A549 (cell line): Measurements from ENCODE around the gene PTPN1. TPM values are rescaled to one million over a fixed set of nuclear protein-coding genes. Genes with fewer than 3 reads are reported as not detected.

ENCODE experiments used
- ATAC-seq, 2 experiments: fragments of 200-7000 bp in 1 of 2; fragments of >200 bp in 1 of 2; cut with Nextera tagmentation in 1 of 2; cut with Tn5 transposase in 1 of 2; 3 replicates each; pipeline versions ENCODE4 v1.8.0 to v1.9.1; 2018 to 2020; ENCODE audit warnings: mild to moderate bottlenecking in 1 of 2, moderate library complexity in 1 of 2
- CTCF ChIA-PET: fragments of 300-600 bp; sonication (Branson Sonifier 250); formaldehyde crosslinking; extraction: SDS; loops from one replicate; lab custom pipeline; 2021; ENCODE audit warnings: antibody characterized with exemption, inconsistent platforms; lab: Yijun Ruan, JAX
- POLR2A ChIA-PET: fragments of 350-600 bp; formaldehyde crosslinking; extraction: SDS; loops from one replicate; lab custom pipeline; 2021; ENCODE audit warnings: antibody characterized with exemption, inconsistent platforms; lab: Yijun Ruan, JAX
- DNase-seq, 2 experiments: peaks; one replicate each; pipeline versions ENCODE4 v3.0.0 to v3.0.0-alpha.2; 2011 to 2016; ENCODE audit warnings: low read depth in 1 of 2, low spot score in 1 of 2
- FAIRE-seq: peaks from 2 replicates; lab custom pipeline; 2011; peaks lifted over from hg19 to GRCh38; lab: Jason Lieb, UNC
- H3K27ac ChIP-seq, 2 experiments: fragments of >200 bp; sonication (Bioruptor Twin); formaldehyde crosslinking; 3 replicates each; pipeline ENCODE4 v1.5.1; 2016 to 2017
- H3K4me1 ChIP-seq: fragments of >200 bp; sonication (Bioruptor Twin); formaldehyde crosslinking; 3 replicates; pipeline ENCODE4 v1.6.1; 2016
- H3K4me2 ChIP-seq: fragments of >200 bp; sonication (Bioruptor Twin); formaldehyde crosslinking; 3 replicates; pipeline ENCODE4 v1.6.1; 2016
- H3K4me3 ChIP-seq: fragments of >200 bp; sonication (Bioruptor Twin); formaldehyde crosslinking; 3 replicates; pipeline ENCODE4 v1.5.1; 2016
- H3K9me3 ChIP-seq: fragments of >200 bp; sonication (Bioruptor Twin); formaldehyde crosslinking; 3 replicates; pipeline ENCODE4 v1.6.1; 2016
- FOSB ChIP-seq: fragments of 250-450 bp; sonication (Bioruptor Pico); IDR thresholded peaks from 2 replicates; pipeline ENCODE4 v1.5.0; 2020; ENCODE audit warnings: mild to moderate bottlenecking, moderate library complexity
- FOSL2 ChIP-seq, 2 experiments: fragments of 450-650 bp in 1 of 2; fragments of >200 bp in 1 of 2; sonication (Bioruptor Twin) in 1 of 2; formaldehyde crosslinking; IDR thresholded peaks; 2 replicates each; pipeline versions ENCODE4 v1.5.0 to v1.6.1; 2016 to 2020; ENCODE audit warnings: mild to moderate bottlenecking in 1 of 2, moderate library complexity in 1 of 2
- FOXS1 ChIP-seq: fragments of 250-450 bp; sonication (Bioruptor Pico); IDR thresholded peaks from 2 replicates; pipeline ENCODE4 v1.5.0; 2020; ENCODE audit warnings: mild to moderate bottlenecking, moderate library complexity
- HDAC2 ChIP-seq: fragments of 200-600 bp; sonication (generic); IDR thresholded peaks from 2 replicates; pipeline ENCODE4 v1.6.1; 2016
- HEYL ChIP-seq: fragments of 250-450 bp; sonication (Bioruptor Pico); IDR thresholded peaks from 2 replicates; pipeline ENCODE4 v1.8.0; 2021; ENCODE audit warnings: mild to moderate bottlenecking, moderate library complexity
- HOXA7 ChIP-seq: fragments of 250-450 bp; sonication (Bioruptor Pico); IDR thresholded peaks from 2 replicates; pipeline ENCODE4 v1.5.0; 2020; ENCODE audit warnings: mild to moderate bottlenecking, moderate library complexity
- HOXB13 ChIP-seq: fragments of 250-450 bp; sonication (Bioruptor Pico); IDR thresholded peaks from 2 replicates; pipeline ENCODE4 v1.5.0; 2020; ENCODE audit warnings: low read depth, mild to moderate bottlenecking, moderate library complexity
- HOXB5 ChIP-seq: fragments of 250-450 bp; sonication (Bioruptor Pico); IDR thresholded peaks from 2 replicates; pipeline ENCODE4 v1.5.0; 2020; ENCODE audit warnings: mild to moderate bottlenecking, moderate library complexity
- KDM1A ChIP-seq: fragments of 200-600 bp; sonication (generic); IDR thresholded peaks from 2 replicates; pipeline ENCODE4 v1.6.1; 2016; ENCODE audit warnings: low read depth, mild to moderate bottlenecking
- KDM5A ChIP-seq: fragments of 200-600 bp; sonication (generic); IDR thresholded peaks from 2 replicates; pipeline ENCODE4 v1.6.1; 2016; ENCODE audit warnings: antibody characterized with exemption, mild to moderate bottlenecking
- MAFK ChIP-seq: fragments of 450-650 bp; IDR thresholded peaks from 2 replicates; pipeline ENCODE4 v1.6.1; 2014; ENCODE audit not compliant: partially characterized antibody
- NFE2L2 ChIP-seq: fragments of 150-350 bp; conservative IDR thresholded peaks from 2 replicates; pipeline ENCODE4 v1.6.1; 2014; ENCODE audit warnings: low read length
- NR3C1 ChIP-seq: fragments of >200 bp; sonication (Bioruptor Twin); formaldehyde crosslinking; IDR thresholded peaks from 3 replicates; pipeline ENCODE4 v1.6.1; 2017
- RARB ChIP-seq: fragments of 250-450 bp; sonication (Bioruptor Pico); IDR thresholded peaks from 2 replicates; pipeline ENCODE4 v1.8.0; 2021; ENCODE audit warnings: mild to moderate bottlenecking, moderate library complexity
- RNF2 ChIP-seq: fragments of 200-600 bp; sonication (generic); IDR thresholded peaks from 2 replicates; pipeline ENCODE4 v1.6.1; 2016; ENCODE audit warnings: low read depth, mild to moderate bottlenecking, antibody characterized with exemption, moderate library complexity, borderline replicate concordance
- TFCP2L1 ChIP-seq: fragments of 250-450 bp; sonication (Bioruptor Pico); IDR thresholded peaks from 2 replicates; pipeline ENCODE4 v1.5.0; 2021; ENCODE audit warnings: mild to moderate bottlenecking
- ZC3H11A ChIP-seq: fragments of 450-650 bp; IDR thresholded peaks from 2 replicates; pipeline ENCODE4 v1.6.1; 2014; ENCODE audit warnings: antibody characterized with exemption, mild to moderate bottlenecking
- ZNF302 ChIP-seq: fragments of 250-450 bp; sonication (Bioruptor Pico); IDR thresholded peaks from 2 replicates; pipeline ENCODE4 v1.9.0; 2021; ENCODE audit warnings: inconsistent platforms, mild to moderate bottlenecking, moderate library complexity
- WGBS: methylation state at CpG from one replicate; pipeline ENCODE4 v1.1.6; 2017; ENCODE audit errors: missing lambda C conversion rate; 5-methylcytosine and 5-hydroxymethylcytosine counted together
- polyA plus RNA-seq, 4 experiments: library from polyadenylated mRNA; depleted of rRNA in 3 of 4; stranded (reverse); fragments of >200 nt; fragmentation: RNase III in 1 of 4; extraction: RNeasy Plus Mini Kit Qiagen cat#74134 plus additional on column Dnase treatment in 1 of 4; gene quantifications; 2 replicates in 3 of 4; 3 replicates in 1 of 4; pipeline ENCODE4 v1.2.3, GENCODE V29; 2011 to 2017
- TF ChIP-seq, protein P1 (sequence below): IDR thresholded peaks from 2 replicates; pipeline ENCODE4 v1.6.1; 2012
- TF ChIP-seq, protein P2 (sequence below): IDR thresholded peaks from 2 replicates; pipeline ENCODE4 v1.6.1; 2012; ENCODE audit warnings: low read depth, borderline replicate concordance
- TF ChIP-seq, protein P3 (sequence below): fragments of 200-600 bp; sonication (generic); IDR thresholded peaks from 2 replicates; pipeline ENCODE4 v1.6.1; 2016; ENCODE audit warnings: antibody characterized with exemption, mild to moderate bottlenecking, moderate library complexity
- TF ChIP-seq, protein P4 (sequence below): fragments of 450-650 bp; IDR thresholded peaks from 2 replicates; pipeline ENCODE4 v1.6.1; 2014; ENCODE audit warnings: antibody characterized with exemption
- TF ChIP-seq, protein P5 (sequence below): fragments of 250-450 bp; sonication (Bioruptor Pico); IDR thresholded peaks from 2 replicates; pipeline ENCODE4 v1.5.0; 2021; ENCODE audit warnings: mild to moderate bottlenecking, moderate library complexity, borderline replicate concordance

The PTPN1 gene
- polyA plus RNA-seq, 2 of the 4 experiments (the other 2 are of a cell fraction), result 23.2 to 24.3 TPM

DNA sequence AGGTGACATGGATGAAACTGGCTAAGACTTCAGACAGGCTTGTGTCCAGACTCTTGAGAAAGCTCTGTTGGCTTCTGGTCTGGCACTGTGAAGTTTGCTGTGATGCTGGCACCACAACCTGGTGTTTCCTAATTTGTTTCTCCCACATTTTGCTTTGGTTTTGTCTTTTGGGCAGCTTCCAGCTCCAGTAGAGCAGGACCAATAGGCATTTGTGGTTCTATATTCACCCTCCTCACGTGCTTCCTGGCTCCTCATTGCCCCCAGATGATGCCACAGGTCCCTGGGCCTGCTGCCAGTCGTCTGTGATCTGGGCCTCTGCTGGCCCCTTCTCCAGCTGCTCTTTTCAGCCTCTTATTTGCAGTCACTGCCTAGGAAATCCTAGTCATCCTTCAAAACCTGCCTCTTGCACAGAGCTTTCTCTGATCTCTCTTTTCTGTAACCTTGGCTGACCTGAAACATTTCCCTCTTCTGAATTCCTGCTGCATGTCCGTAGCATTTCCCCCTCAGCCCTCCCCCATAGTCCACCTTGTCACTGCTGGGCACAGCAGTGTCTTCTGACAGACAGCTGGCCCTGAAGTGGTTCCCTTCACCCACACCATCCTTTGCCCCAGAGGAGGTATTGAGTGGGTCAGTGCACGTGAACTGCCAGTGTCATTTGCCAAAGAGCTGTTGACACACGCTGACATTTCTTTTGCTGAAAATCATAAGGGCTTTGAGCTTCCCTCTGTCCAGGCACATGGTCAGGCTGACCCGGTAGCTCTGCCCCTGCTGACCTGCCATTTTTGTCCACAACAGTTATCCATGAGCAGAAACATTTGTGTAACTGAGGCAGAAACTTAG, 63.0 kb downstream of the PTPN1 start:
- no peak overlapping the region for H3K4me2 ChIP-seq
- ChIA-PET POLR2A (no interaction called here), CTCF (interaction anchor here (0.6 to 14.7 kb wide), 10 partner anchors 11 to 388 kb away, joined by 3 to 268 read pairs (median 22); partner anchors contain the start of genes BCAS4, CEBPB and PTPN1)
- ATAC-seq (no peak), DNase-seq (no peak), FAIRE-seq (no peak)
- WGBS, result 86% methylated on average over 6 of the region's 6 CpGs
- no peak overlapping the region for H3K4me3 ChIP-seq
- no peaks in the 10 kb centered on the region for H3K9me3 ChIP-seq
- TF ChIP-seq RARB (CRISPR knock-in tag), result no peak
- H3K4me1 ChIP-seq, result peaks cover 11% of the 10 kb centered on the region; the same call in 1 of the 3 replicates
- peak overlapping the region in 1 of 2 experiments; percentile 49; a peak in 3 of 6 replicates for H3K27ac ChIP-seq

DNA sequence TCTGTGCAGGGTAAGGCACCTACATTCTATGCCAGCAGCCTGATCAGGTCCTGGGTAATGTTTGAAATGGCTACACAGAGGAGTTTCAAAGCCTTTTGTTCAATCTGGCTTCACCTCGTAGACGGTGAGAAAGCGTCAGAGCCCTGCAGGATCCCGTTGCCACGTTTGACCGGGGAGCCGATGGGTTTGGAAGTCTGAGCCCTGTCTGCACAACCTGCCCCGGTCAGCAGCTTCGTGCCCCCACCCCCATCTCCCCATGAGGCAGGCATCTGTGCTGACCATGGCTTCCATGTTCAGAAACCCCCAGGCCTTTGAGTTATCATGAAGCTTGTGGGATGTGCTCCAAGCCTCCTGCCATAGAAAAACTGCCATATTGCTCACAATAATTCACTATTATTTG, 63.9 kb downstream of the PTPN1 start:
- Histone ChIP-seq H3K9me3 (no peaks in the 10 kb centered on the region), H3K27ac (no peak overlapping the region), H3K4me1 (peaks cover 11% of the 10 kb centered on the region; the same call in 1 of the 3 replicates), H3K4me3 (no peak overlapping the region), H3K4me2 (no peak overlapping the region)
- ChIA-PET CTCF (interaction anchor here (0.5 to 14.7 kb wide), 10 partner anchors 12 to 595 kb away, joined by 3 to 268 read pairs (median 22); partner anchors contain the start of genes BCAS4, CEBPB and PTPN1), POLR2A (no interaction called here)
- DNase-seq (no peak), FAIRE-seq (no peak), ATAC-seq (no peak)
- 86% methylated on average over 9 of the region's 9 CpGs for WGBS
- TF ChIP-seq NFE2L2 (no peak), ZC3H11A (no peak), NR3C1 (no peak), MAFK (no peak), HOXB13 (CRISPR knock-in tag) (no peak), HEYL (CRISPR knock-in tag) (no peak), KDM5A (no peak), HOXA7 (no peak), KDM1A (no peak), FOXS1 (CRISPR knock-in tag) (no peak), FOSB (CRISPR knock-in tag) (no peak), ZNF302 (CRISPR knock-in tag) (no peak), TFCP2L1 (CRISPR knock-in tag) (no peak), FOSL2 (IDR thresholded peaks at IDR 0.05) (no peak), FOSL2 (CRISPR knock-in tag; IDR thresholded peaks at IDR 0.05) (no peak)
- TF ChIP-seq, protein P1, sequence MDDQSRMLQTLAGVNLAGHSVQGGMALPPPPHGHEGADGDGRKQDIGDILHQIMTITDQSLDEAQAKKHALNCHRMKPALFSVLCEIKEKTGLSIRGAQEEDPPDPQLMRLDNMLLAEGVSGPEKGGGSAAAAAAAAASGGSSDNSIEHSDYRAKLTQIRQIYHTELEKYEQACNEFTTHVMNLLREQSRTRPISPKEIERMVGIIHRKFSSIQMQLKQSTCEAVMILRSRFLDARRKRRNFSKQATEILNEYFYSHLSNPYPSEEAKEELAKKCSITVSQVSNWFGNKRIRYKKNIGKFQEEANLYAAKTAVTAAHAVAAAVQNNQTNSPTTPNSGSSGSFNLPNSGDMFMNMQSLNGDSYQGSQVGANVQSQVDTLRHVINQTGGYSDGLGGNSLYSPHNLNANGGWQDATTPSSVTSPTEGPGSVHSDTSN, result no peak
- TF ChIP-seq, protein P2, sequence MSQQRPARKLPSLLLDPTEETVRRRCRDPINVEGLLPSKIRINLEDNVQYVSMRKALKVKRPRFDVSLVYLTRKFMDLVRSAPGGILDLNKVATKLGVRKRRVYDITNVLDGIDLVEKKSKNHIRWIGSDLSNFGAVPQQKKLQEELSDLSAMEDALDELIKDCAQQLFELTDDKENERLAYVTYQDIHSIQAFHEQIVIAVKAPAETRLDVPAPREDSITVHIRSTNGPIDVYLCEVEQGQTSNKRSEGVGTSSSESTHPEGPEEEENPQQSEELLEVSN, result no peak
- TF ChIP-seq, all 56 proteins: peak for 0

DNA sequence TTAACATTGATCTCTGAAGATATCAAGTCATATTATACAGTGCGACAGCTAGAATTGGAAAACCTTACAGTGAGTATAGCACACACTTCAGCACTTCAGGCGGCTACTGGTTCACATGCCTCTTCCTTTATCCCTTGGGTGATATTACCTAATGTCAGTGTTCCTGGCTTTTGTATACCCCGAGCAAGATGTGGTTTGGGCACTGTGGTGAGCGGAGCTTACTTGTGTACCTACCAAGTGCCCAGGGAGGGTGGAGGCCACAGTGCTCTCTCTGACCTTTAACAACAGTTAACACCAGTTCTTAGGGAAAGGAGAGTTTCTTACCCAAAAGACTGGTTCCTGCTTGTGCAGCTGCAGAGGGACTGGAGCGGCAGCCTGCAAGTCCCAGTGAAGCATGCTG, 64.4 kb downstream of the PTPN1 start:
- Histone ChIP-seq H3K4me1 (peaks cover 11% of the 10 kb centered on the region; the same call in 1 of the 3 replicates), H3K9me3 (no peaks in the 10 kb centered on the region), H3K27ac (no peak overlapping the region), H3K4me3 (no peak overlapping the region), H3K4me2 (no peak overlapping the region)
- ATAC-seq (no peak), FAIRE-seq (no peak), DNase-seq (no peak)
- POLR2A ChIA-PET, result no interaction called here
- CTCF ChIA-PET, result interaction anchor here (0.5 to 14.7 kb wide), 16 partner anchors 12 to 596 kb away, joined by 3 to 268 read pairs (median 6); partner anchors contain the start of genes BCAS4, CEBPB and PTPN1
- 90% methylated on average over 5 of the region's 5 CpGs for WGBS
- TF ChIP-seq, protein P3, sequence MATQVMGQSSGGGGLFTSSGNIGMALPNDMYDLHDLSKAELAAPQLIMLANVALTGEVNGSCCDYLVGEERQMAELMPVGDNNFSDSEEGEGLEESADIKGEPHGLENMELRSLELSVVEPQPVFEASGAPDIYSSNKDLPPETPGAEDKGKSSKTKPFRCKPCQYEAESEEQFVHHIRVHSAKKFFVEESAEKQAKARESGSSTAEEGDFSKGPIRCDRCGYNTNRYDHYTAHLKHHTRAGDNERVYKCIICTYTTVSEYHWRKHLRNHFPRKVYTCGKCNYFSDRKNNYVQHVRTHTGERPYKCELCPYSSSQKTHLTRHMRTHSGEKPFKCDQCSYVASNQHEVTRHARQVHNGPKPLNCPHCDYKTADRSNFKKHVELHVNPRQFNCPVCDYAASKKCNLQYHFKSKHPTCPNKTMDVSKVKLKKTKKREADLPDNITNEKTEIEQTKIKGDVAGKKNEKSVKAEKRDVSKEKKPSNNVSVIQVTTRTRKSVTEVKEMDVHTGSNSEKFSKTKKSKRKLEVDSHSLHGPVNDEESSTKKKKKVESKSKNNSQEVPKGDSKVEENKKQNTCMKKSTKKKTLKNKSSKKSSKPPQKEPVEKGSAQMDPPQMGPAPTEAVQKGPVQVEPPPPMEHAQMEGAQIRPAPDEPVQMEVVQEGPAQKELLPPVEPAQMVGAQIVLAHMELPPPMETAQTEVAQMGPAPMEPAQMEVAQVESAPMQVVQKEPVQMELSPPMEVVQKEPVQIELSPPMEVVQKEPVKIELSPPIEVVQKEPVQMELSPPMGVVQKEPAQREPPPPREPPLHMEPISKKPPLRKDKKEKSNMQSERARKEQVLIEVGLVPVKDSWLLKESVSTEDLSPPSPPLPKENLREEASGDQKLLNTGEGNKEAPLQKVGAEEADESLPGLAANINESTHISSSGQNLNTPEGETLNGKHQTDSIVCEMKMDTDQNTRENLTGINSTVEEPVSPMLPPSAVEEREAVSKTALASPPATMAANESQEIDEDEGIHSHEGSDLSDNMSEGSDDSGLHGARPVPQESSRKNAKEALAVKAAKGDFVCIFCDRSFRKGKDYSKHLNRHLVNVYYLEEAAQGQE, result no peak
- TF ChIP-seq HEYL (CRISPR knock-in tag), result no peak
- TF ChIP-seq, protein P4, sequence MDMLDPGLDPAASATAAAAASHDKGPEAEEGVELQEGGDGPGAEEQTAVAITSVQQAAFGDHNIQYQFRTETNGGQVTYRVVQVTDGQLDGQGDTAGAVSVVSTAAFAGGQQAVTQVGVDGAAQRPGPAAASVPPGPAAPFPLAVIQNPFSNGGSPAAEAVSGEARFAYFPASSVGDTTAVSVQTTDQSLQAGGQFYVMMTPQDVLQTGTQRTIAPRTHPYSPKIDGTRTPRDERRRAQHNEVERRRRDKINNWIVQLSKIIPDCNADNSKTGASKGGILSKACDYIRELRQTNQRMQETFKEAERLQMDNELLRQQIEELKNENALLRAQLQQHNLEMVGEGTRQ, result no peak
- TF ChIP-seq, protein P5, sequence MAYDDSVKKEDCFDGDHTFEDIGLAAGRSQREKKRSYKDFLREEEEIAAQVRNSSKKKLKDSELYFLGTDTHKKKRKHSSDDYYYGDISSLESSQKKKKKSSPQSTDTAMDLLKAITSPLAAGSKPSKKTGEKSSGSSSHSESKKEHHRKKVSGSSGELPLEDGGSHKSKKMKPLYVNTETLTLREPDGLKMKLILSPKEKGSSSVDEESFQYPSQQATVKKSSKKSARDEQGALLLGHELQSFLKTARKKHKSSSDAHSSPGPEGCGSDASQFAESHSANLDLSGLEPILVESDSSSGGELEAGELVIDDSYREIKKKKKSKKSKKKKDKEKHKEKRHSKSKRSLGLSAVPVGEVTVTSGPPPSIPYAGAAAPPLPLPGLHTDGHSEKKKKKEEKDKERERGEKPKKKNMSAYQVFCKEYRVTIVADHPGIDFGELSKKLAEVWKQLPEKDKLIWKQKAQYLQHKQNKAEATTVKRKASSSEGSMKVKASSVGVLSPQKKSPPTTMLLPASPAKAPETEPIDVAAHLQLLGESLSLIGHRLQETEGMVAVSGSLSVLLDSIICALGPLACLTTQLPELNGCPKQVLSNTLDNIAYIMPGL (CRISPR knock-in tag), result no peak
- TF ChIP-seq RNF2, result no peak
- TF ChIP-seq KDM5A, result no peak
- no peak for TF ChIP-seq HDAC2
- TF ChIP-seq HOXB5 (CRISPR knock-in tag), result no peak
